Smooth muscle cell of the umbilical artery (primary cell): ENCODE data around the gene GNB4. TPM values are rescaled to one million over a fixed set of nuclear protein-coding genes. Genes with fewer than 3 reads are reported as not detected.

Experiments used
- total RNA-seq: library from RNA; depleted of rRNA; stranded (reverse); fragments of >200 nt; gene quantifications from 2 replicates; pipeline ENCODE4 v1.2.3, GENCODE V29; 2014

Gene GNB4
- total RNA-seq: 69.8 and 90.7 TPM in 2 replicates

GRCh38 chr3:179451265-179452175, at the start of gene GNB4:
GNB4 (minus strand) TSS chr3:179451470; CDS start chr3:179426200, 25,270 bp downstream.

GRCh38 chr3:179347345-179348194, 103.7 kb downstream of the GNB4 start, which contains the start of gene MFN1:
MFN1 (plus strand) TSS chr3:179347709; CDS start chr3:179348852, 1,143 bp downstream.

Other genes starting within 250 kb of the GNB4 start
- 1.3 and 1.5 TPM in 2 replicates for gene KCNMB3, start 200.4 kb downstream of the GNB4 start, total RNA-seq
- gene ZNF639, start 128.4 kb downstream of the GNB4 start, total RNA-seq: 49.9 and 59.6 TPM in 2 replicates
- 50.8 and 86.2 TPM in 2 replicates for gene MFN1, start 103.8 kb downstream of the GNB4 start, total RNA-seq
- 42.8 and 57.3 TPM in 2 replicates for gene ACTL6A, start 111.5 kb upstream of the GNB4 start, total RNA-seq
- gene MRPL47, start 153.2 kb upstream of the GNB4 start, total RNA-seq: 29.1 and 30.5 TPM in 2 replicates
- gene NDUFB5, start 153.3 kb upstream of the GNB4 start, total RNA-seq: 81.2 and 147 TPM in 2 replicates
- gene USP13, start 201.6 kb upstream of the GNB4 start, total RNA-seq: 9.8 and 16.1 TPM in 2 replicates